Measurements from ENCODE around the gene ARID1B.

Gene ARID1B

DNA sequence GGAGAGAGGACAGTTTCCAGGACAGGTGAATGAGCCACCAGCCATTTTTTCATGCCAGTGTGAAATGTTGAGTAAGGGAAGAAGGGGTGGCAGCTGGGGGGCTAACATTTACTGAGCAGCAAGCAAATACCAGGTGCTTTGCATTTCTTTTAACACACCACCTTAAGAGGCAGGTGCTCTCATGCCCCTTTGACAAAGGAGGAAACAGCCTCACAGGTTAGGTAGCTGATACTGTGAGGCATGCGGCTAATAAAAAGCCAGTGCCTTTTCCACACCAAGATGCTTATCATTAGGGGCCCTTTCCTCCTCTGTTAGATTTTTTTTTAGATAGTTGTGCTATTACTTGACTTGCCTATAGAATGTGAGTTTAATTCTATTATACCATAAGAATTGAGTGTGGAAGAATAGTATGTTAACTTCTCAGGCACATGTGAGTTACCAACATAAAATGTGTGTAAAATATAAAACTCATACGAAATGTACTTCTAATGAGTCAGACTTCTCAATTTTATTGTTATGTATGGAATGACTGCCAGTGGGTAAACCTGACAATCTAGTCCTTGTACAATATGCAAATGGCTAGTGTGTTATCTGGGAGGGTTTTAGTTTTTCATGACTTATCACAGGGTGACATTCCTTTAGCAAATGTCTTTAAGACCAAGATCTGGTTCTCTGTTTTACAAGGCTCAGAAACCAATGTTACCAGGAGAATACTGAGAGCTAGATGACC, 286.2 kb downstream of the ARID1B start:
- DNase-seq, result no peak

DNA sequence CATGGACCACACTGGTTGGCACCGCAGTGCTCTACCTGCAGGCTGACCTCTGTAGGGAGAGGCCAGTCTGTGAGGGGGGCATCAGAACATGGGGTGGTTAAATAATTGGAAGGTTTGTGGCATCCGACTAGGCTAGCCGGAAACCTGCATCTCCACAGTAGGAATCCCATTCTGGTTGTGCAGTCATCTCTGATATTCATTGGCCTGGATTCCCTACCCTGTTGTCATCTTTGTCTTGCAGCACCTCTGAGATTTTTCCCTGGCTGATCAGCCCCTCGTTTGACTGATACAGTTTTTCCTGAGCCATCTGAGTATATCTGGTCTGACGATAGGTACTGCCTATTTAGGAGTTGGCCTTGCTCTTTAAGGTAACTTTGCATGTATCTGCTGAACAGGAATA, 286.7 kb downstream of the ARID1B start:
- DNase-seq, result no peak

GRCh38 chr6:157064502-157064901, 287.3 kb downstream of the ARID1B start:
- DNase-seq, result no peak

DNA sequence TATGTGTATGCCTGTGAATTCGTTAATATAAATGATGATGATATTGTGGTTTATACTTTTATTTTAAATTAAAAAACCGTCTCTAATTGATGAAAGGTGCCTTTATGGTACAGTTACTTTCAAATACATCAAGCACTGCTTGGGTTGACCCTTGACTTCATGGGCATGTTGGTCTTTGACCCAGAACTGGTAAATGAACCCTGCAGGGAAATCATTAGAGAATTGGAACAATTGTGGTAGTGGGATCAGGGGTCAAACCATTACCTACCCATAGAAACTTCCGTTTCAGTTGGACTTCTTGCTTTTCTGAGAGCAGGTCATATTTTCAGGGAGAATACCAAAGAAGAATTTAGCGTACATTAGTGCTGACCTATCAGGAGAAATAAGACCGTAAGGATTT, 288.2 kb downstream of the ARID1B start:
- DNase-seq, result no peak

DNA sequence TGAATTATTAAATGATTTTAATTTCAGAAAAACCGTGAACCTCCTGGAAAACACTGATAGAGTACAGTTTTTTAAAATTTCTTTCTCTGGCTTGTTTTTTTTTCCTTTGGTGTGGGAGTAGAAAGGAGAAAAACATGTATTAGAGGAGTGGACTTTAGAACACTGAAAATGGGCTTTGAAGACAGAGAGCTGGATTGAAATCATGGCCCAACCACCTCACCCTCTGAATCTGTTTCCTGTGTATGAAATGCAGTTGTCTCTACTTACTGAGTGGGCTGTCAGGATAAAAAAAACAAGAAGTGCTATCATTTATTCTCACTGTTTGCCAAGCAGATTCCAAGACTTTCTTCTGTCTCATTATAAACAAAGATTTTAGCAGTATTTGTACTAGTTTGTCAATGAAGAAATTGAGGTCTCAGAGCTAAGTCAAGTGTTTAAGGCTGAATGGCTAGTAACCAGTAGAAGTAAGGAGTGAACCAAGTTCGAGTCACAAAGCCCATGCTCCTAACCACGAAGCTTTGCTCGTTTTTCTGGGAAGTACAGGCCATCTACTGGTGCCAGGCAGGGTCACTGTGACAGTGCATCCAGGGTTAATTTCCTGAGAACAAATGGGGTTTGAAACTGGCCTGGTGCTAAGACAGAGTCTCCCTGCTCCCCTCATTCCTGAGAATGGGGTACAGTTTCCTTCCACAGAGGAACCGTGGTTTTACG, 289.8 kb downstream of the ARID1B start:
- DNase-seq, result no peak

DNA sequence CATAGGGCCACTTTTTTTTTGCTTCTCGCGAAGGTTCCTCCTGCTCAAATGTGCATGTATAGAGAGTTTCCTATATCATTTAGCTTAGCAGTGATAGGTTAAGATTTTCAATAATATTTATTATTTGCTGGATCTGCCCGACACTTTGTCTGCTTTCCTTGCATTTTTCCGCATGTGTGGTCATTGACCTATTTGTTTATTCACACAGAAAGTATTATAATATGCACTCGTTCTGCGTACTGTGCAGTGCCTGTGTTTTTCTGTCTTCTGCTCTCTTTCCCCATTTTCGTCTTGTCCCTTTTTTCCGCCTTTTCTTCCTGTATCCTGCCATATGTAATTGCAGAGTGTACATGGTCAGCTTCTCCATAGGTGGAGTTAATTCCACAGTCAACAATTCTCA, 290.3 kb downstream of the ARID1B start:
- DNase-seq, result no peak

DNA sequence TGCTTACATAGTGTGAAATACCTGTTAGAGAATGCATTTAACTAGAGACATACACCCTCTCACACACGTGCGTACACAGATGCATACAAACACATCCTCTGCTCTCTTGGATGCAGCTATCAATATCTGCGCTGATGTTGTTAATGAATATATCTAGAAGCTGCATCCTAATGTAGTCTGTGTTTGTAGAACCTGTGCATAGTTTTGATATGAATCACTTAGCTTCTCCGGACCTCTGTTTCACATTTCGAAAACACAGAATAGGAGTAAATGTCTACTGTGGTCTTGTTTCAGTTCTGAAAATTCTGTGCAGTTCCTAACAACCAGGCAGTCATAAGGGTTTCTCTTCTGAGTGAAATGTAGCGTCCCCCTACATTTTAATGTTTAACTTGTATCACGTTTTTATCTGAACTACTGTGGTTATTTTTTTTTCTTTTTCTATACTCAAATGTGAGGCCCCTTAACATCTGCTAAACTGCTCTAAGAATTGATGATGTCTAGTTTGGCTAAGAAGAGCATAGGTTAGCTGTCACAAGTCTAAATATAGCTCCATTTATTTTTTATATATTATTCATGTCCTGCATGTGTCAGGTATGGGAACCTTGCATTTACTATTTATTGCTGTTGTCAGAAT, 291.6 kb downstream of the ARID1B start:
- DNase-seq, result no peak

- DNase-seq, result no peak
Observed at GRCh38 chr6:157069585-157069984, 292.4 kb downstream of the ARID1B start.

DNA sequence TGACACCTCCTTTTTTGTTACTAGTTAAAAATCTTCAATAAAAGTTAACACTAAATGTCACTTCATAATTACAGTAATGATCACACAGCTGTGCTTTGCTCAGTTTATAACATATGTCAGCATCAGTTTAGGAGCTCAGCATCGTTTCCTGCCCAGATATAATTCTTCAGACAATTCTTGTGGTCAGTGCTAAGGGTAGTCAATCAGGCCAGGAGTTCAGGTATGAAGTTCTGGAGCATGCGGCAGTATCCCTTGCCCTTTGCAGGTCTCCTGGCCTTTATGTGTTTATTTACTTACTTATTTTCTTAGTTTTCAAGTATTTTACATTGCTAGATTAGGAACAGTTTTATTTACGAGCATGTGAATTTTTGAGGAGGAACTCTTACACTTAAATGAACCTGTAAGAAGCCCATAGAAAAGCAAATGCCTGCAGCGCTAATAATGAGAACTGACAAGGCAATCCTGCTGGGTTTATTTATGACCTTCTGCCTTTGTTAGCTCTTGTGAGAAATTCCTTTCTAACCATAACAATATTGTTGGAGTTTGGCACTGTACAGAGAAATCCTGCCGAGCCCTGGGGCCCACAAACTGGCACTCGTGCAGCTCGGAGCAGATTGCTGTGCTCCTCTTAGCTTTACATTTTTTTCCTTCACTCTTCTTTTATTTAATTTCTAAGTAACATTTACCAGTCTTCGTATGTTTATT, 293.4 kb downstream of the ARID1B start:
- DNase-seq, result no peak

DNA sequence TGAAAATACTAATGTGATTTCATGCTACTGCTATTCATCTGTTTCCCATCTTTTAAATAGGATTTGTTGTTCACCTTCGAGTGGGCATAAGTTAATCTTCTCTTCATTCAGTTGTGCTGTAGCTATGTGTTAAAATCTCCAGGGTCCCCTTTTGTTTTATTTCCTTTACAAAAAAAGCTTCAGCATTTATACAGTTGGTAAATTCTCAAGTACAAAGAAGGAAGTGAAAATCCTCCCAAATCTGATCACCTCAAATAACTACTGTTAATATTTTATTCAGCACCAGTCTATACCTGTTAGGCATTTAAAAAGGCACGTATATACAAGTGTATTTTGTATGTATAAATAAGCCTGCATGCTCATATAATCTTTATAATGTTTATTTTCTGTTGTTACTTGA, 294.9 kb downstream of the ARID1B start:
- no peak for DNase-seq

GRCh38 chr6:157073596-157073995, 296.4 kb downstream of the ARID1B start:
- no peak for DNase-seq

GRCh38 chr6:157074969-157075368, 297.8 kb downstream of the ARID1B start:
- DNase-seq, result no peak

DNA sequence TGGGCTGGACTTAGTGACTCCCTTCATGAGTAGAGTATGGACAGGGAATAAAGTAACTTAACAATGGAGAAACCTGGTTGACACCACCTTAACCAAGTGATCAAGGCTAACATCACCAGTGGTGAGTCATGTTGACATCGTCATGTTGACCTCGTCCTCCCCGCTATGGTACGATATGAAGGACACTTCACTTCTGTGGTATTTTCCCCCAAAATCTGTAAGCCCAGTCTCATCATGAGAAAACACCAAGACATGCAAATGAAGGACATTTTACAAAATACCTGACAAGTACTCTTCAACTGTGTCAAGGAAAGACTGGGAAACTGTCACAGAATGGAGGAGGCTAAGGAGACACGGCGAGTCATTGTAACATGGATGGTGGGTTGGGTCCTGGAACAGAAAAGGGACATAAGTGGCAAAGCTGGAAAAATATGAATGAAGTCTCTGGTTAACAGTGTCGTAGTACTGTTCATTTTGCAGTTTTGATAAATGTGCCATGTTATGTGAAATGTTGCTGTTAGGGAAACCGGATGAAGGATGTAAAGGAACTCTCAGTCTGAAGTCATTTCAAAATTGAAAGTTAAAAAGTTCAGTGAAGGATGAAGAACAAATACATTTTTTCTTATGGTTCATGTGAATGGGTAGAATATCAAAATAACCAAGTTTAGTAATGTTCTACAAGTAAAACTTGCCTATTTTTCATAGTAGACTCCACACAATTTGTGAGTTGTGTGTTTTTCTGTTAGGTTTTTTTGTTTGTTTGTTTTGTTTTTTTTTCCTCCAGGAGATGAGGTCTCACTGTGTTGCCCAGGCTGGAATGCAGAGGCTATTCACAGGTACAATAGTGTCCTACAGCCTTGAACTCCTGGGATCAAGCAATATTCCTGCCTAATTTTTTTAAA, 298.6 kb downstream of the ARID1B start:
- DNase-seq, result peak; percentile 4

GRCh38 chr6:157076451-157076822, 299.3 kb downstream of the ARID1B start:
- DNase-seq, result no peak

GRCh38 chr6:157077251-157077650, 300.1 kb downstream of the ARID1B start:
- no peak for DNase-seq

DNA sequence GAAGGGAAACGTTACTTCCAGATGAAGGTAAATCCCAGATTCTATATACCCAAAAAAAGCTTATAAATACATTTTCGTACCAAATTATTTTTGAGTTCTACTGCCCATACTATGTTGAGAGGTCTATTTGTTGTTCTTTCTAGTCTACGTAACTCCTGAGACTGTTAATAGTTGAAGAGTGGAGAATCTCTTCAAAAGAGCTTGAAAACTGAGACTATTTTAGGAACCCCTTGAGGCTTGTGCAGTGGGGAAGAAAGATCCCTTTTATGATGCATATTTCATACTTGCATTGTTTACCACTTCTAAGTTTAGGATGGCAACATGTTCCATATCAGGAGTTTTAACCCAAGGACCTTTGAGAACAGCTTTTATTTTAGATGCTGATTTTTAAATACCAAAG, 301.1 kb downstream of the ARID1B start:
- no peak for DNase-seq

DNA sequence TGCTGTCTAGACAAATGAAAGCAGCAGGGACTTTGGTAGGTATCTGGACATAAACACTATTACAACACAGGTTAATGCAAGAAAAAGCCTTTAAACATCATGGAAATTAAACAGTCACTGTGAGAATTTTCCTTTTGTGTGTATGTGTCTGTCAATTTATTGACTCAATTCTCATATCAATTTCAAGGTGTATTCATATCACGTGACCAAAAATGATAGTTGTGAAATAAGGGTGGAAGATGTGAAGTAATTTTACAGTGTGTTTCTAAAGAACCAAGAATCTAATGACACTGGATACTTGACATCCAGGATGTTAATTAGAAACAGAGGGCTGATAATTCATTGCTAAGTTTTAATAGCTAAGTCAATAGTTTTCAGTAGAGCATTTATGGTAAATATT, 302.1 kb downstream of the ARID1B start:
- no peak for DNase-seq

- DNase-seq, result no peak
Observed at GRCh38 chr6:157079771-157080170, 302.6 kb downstream of the ARID1B start.

- DNase-seq, result no peak
Observed at GRCh38 chr6:157080986-157081391, 303.8 kb downstream of the ARID1B start.

DNA sequence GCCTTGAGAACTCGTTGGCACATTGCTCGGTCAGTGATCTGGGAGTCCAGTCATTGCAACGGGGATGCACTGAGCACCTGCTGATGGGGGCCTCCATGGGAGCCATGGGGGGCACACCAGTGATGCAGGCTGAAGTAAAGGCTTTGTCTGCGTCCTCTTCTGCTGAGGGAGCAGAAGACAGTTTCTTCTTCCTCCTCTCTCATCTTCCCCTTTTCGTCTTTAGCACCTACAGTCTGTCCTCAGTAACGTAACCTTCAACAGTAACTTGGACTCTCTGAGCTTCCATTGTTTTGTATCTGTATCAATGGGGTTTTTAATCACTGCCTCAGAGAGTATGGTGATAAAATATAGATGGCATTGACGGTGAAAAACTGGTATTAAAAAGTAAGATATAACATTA, 306.2 kb downstream of the ARID1B start:
- DNase-seq, result no peak

DNA sequence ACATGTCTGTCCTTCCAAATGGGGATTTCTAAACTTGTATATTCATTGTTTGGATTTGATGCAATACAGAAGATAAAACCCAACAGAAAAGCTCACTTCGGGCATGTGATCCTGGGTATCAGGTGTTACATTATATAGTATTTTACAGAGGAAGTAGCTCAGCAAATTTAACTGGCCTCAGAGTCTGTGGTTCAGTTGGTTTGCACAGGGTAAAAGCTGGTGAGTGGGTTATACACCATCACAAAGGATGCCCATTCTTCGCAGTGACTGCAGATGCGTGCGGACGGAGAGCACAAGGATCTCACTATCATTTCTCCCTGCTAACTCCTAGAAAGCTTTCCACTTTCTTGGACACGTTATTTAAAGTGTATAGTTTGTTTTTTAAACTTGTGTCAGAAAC, 309.5 kb downstream of the ARID1B start:
- DNase-seq, result no peak

DNA sequence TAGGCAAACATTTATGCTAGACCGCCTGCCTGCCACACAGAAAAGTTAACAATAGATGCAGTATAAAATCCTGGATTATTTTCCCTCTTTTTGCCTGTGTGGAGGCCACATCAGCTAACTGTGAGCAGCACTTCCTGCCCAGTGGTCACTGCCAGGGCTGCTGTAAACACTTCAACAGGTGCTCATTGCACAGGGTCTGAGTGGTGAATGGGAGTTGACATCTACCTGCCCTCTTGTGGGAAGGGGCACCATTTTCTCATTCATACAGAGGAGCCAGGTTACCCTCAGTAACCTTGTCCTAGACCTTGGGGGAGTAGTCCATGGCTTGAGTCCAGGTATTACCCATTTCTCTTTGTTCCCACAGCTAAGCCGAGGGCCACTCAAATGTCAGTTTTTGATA, 310.8 kb downstream of the ARID1B start:
- no peak for DNase-seq

GRCh38 chr6:157088841-157089240, 311.7 kb downstream of the ARID1B start:
- DNase-seq, result no peak
